Large intestine (tissue), 3 donors: ENCODE data around the gene XPNPEP1. TPM values are rescaled to one million over a fixed set of nuclear protein-coding genes. Genes with fewer than 3 reads are reported as not detected.
A peak's percentile ranks its signal among the peaks of the same experiment; 100 is the strongest.

Experiments used
- DNase-seq, 2 donors: peaks; one replicate each; pipeline versions ENCODE4 v3.0.0 to v3.0.0-alpha.2; 2013
- H3K27ac ChIP-seq: one replicate; pipeline ENCODE4 v1.5.1; 2013; ENCODE audit warnings: low read length
- H3K27me3 ChIP-seq: 2 replicates; pipeline ENCODE4 v1.6.1; 2013; ENCODE audit warnings: low read length; ENCODE audit not compliant: control insufficient read depth, insufficient read depth
- H3K36me3 ChIP-seq: 2 replicates; pipeline ENCODE4 v1.6.1; 2013; ENCODE audit warnings: low read length; ENCODE audit not compliant: control insufficient read depth, insufficient read depth
- H3K4me1 ChIP-seq: one replicate; pipeline ENCODE4 v1.6.1; 2013; ENCODE audit warnings: low read length; ENCODE audit not compliant: control insufficient read depth, insufficient read depth
- H3K4me3 ChIP-seq: one replicate; pipeline ENCODE4 v1.5.1; 2013; ENCODE audit warnings: low read length
- H3K9me3 ChIP-seq: one replicate; pipeline ENCODE4 v1.6.1; 2013; ENCODE audit warnings: mild to moderate bottlenecking, low read depth, low read length, moderate library complexity; ENCODE audit not compliant: control insufficient read depth
- WGBS: methylation state at CpG from one replicate; pipeline ENCODE4 v1.1.5; 2013; ENCODE audit warnings: low lambda C conversion rate; ENCODE audit not compliant: insufficient coverage; 5-methylcytosine and 5-hydroxymethylcytosine counted together
- polyA plus RNA-seq: library from polyadenylated mRNA; unstranded; fragments of 120-200 nt; gene quantifications from one replicate; pipeline ENCODE4 v1.2.1, GENCODE V29; 2013

The XPNPEP1 gene
- polyA plus RNA-seq, 1 donor = 152 TPM

DNA sequence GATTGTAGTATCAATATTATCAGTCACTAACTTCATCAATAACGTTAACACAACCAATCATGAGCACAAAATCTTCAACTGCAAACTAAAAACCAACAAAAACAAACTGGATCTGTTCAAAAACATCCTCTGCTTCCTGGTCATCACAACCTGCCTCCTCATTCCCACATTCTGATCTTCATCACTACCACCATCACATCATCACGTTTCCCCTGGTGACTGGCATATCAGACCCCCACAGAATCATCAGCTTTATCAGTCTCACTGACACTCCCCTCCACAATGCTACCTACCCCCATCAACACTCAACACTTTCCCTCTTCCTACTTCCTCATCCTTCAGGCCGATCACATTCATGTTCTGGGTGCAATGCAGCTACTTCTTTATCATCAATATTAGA lies 11.4 kb downstream of the XPNPEP1 start:
- 83% methylated on average over 2 of the region's 3 CpGs for WGBS
- Histone ChIP-seq H3K36me3 (peaks cover 21% of the 10 kb centered on the region), H3K27ac (peak overlapping the region; percentile 92), H3K9me3 (no peaks in the 10 kb centered on the region), H3K4me3 (no peak overlapping the region), H3K4me1 (peaks cover 52% of the 10 kb centered on the region), H3K27me3 (no peaks in the 10 kb centered on the region)
- no peak for DNase-seq

- H3K4me3 ChIP-seq = no peak overlapping the region
- H3K4me1 ChIP-seq = peaks cover 27% of the 10 kb centered on the region
- peak; percentile 92 to 96 for DNase-seq
- H3K9me3 ChIP-seq = no peaks in the 10 kb centered on the region
- peak overlapping the region; percentile 89 for H3K27ac ChIP-seq
- no peaks in the 10 kb centered on the region for H3K27me3 ChIP-seq
- 0% methylated on average over 1 of the region's 1 CpG for WGBS
- peaks cover 34% of the 10 kb centered on the region for H3K36me3 ChIP-seq
Measured at GRCh38 chr10:109906316-109906715, 17.0 kb downstream of the XPNPEP1 start.

DNA sequence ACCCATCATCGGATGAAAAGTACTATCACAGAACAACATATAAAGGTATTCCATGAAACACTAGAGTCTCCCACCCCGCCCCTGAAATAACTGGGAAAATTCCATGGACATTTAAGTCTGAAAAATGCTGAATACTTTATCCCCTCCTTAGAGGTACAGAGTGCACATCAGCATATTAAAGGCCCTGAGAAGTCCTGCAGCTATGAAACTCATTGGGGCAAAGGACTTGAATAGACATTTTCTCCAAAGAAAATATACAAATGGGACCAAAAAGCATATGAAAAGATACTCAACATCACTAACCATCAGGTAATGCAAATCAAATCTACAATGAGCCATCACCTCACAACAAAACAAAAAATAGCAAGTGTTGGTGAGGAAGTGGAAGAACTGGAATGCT lies 18.9 kb downstream of the XPNPEP1 start:
- Histone ChIP-seq H3K4me1 (peaks cover 28% of the 10 kb centered on the region), H3K9me3 (no peaks in the 10 kb centered on the region), H3K4me3 (no peak overlapping the region), H3K27me3 (no peaks in the 10 kb centered on the region), H3K27ac (peak overlapping the region; percentile 89), H3K36me3 (peaks cover 36% of the 10 kb centered on the region)
- 100% methylated on average over 2 of the region's 2 CpGs for WGBS
- DNase-seq = no peak

DNA sequence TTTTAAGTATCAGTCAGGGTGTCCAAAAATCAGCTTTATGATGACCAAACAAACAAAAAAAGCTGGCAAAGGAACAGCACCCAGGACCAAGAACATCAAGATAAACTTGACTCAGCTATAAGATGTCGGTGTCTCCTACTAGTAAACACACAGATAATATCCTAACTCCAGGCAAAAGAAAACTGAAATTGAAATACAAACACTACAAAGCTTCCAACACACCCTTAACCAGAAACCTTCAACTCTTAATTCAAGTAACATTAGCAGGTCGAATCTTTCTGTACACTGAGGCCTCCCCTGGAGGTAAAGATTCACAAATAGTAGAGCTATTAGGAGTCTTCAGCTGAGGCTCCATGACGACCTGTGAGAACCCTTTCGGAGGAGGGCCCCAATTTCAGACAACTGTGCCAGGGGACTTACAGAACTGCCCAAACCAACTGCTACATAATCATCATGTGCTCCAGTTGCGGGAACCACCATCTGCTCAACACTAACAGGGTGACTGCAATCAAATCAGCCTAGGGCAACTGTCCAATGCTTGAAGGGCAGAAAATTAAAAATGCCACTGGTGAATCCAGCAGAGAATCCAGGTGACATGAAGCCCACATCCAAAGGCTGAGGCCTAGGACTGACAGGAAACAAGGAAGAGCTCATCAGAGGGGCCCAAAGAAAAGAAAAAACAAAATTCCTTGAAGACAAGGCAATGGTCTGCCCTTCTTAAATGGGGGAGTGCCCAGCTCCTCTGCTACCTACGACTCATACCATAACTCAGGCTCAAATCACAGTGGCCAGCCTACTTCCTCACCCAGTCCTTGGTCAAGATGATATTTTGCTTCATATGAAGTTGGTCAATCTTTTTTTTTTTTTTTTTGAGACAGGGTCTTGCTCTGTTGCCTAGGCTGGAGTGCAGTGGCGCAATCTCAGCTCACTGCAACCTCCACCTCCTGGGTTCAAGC lies 20.0 kb downstream of the XPNPEP1 start:
- H3K9me3 ChIP-seq = no peaks in the 10 kb centered on the region
- H3K4me1 ChIP-seq = peaks cover 36% of the 10 kb centered on the region
- H3K4me3 ChIP-seq = no peak overlapping the region
- WGBS = no CpG with 5 or more reads among the region's 7 CpGs
- no peaks in the 10 kb centered on the region for H3K27me3 ChIP-seq
- peak in 1 of 2 donors; percentile 80 for DNase-seq
- peak overlapping the region; percentile 67 for H3K27ac ChIP-seq
- peaks cover 40% of the 10 kb centered on the region for H3K36me3 ChIP-seq

DNA sequence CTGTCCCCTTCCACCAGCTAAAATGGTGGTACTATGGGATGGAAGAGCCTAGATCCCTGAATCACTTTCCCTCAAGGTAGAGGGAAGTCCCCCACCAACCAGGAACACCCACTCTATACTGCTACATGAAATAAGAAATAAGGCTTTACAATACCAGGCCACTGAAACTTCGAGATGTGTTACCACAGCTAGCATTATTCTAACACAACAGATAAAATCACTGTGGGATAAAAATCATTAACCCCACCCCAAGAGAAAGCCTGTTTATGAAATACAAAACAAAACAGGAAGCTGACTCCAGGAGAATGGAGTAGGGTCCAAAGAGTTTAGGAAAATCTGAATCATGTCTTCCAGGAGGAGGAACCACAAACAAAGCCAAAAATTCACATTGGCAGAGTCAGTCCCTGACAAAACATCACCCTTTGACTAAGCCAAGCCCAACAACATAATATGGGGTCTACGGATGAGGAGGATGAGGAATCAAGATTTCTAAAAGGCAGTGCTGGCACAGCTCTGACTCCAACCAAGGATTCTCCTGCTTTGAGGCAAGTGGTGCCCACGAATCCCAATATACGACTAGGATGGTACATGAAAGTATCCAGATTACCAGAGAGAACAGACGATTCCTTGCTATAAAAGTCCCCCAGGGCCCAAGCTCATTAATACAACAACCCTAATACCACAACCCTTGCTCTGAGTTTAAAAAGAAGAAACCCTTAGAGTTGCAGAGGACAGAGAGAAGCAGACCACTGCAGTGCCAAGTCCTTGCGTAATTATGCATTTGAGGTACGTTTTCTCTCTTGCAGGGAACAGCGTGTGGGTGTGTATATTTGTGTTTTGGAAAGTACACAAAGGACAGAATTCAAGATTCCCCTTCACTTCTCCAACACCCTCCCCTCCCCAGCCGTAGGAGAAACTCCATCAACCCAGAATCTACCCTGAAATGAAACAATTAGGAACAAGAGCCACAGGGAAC lies 23.7 kb downstream of the XPNPEP1 start:
- no peak for DNase-seq
- Histone ChIP-seq H3K36me3 (peaks cover 28% of the 10 kb centered on the region), H3K27me3 (no peaks in the 10 kb centered on the region), H3K9me3 (no peaks in the 10 kb centered on the region), H3K4me3 (no peak overlapping the region), H3K27ac (peak overlapping the region; percentile 32), H3K4me1 (peaks cover 32% of the 10 kb centered on the region)
- WGBS = 100% methylated on average over 1 of the region's 9 CpGs

DNA sequence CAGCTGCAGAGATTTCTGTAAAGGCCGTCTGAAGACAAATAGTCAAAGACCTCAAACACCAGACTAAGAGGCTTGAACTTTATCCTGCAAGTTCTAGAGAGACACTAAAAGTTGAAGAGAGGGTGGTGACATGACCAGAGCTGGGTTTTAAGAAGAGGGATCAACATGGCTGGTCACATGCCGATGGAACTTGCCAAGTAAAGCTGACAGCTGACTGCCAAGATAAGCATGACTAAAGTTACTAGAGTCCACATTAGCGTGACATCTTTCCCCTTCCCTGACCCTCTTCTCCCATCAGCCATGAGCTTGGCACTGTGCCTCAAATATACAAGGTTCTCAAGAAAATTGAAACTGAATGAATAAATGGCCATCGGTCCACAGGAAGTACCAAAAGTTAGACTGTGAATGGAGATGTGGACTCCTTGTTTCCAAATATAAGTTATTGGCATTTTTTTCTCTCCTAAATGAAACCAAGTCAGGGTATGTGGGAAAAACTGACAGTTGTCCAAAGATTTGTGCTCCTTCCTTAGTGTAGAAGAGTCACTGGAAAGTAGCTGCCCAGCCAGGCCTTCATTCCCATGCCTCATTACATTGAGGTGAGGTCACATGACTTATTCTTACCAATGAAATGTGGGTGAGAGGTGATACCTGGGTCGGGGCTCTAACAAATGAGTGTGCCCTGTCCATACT lies 24.5 kb downstream of the XPNPEP1 start:
- WGBS = no CpG with 5 or more reads among the region's 5 CpGs
- Histone ChIP-seq H3K36me3 (peaks cover 21% of the 10 kb centered on the region), H3K4me1 (peaks cover 33% of the 10 kb centered on the region), H3K4me3 (no peak overlapping the region), H3K9me3 (no peaks in the 10 kb centered on the region), H3K27ac (peak overlapping the region; percentile 32), H3K27me3 (no peaks in the 10 kb centered on the region)
- DNase-seq = peak; percentile 64 to 82

- Histone ChIP-seq H3K27ac (peak overlapping the region; percentile 32), H3K9me3 (no peaks in the 10 kb centered on the region), H3K27me3 (no peaks in the 10 kb centered on the region), H3K4me3 (no peak overlapping the region), H3K36me3 (peaks cover 18% of the 10 kb centered on the region), H3K4me1 (peaks cover 34% of the 10 kb centered on the region)
- no CpG with 5 or more reads among the region's 6 CpGs for WGBS
- no peak for DNase-seq
Measured at GRCh38 chr10:109898007-109898406, 25.3 kb downstream of the XPNPEP1 start.

DNA sequence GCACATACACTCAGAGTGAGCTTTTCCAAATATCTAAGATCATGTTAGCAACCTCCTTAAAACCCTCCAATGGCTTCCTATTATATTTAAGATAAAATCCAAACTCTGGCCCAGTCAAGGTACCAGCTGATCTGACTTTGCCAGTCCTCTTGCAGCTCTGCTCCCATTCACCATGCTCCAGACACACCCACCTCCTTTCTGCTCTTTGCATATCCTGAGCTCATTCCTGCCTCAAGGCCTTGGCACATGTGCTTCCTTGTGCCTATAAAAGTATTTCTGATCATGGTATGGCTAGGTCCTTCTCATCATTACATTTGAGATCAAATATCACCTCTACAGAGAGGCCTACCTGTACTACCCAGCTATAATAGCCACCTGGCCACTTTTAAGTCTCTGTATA lies 27.5 kb downstream of the XPNPEP1 start:
- Histone ChIP-seq H3K9me3 (no peaks in the 10 kb centered on the region), H3K4me1 (peaks cover 43% of the 10 kb centered on the region), H3K4me3 (no peak overlapping the region), H3K27me3 (no peaks in the 10 kb centered on the region), H3K27ac (peak overlapping the region; percentile 29), H3K36me3 (peaks cover 32% of the 10 kb centered on the region)
- no peak for DNase-seq

- Histone ChIP-seq H3K27ac (peak overlapping the region; percentile 29), H3K36me3 (peaks cover 33% of the 10 kb centered on the region), H3K9me3 (no peaks in the 10 kb centered on the region), H3K4me1 (peaks cover 43% of the 10 kb centered on the region), H3K4me3 (no peak overlapping the region), H3K27me3 (no peaks in the 10 kb centered on the region)
- no CpG with 5 or more reads among the region's 7 CpGs for WGBS
- peak in 1 of 2 donors; percentile 48 for DNase-seq
Measured at GRCh38 chr10:109895095-109895818, 28.1 kb downstream of the XPNPEP1 start.
